Stimulated activated CD4-positive, alpha-beta T cell treated with anti-CD3 and anti-CD28 coated beads, TNF-alpha, amount 100 ng/mL, for 48 hours (primary cell): ENCODE measurements around the gene FAM53B.

ENCODE experiments used
- DNase-seq, 3 donors: peaks; one replicate each; pipeline ENCODE4 v3.0.0-alpha.2; 2020; ENCODE audit warnings: low read depth in 3 of 3

FAM53B gene

GRCh38 chr10:124697443-124697836 is 46.7 kb downstream of the FAM53B start:
- DNase-seq = no peak

GRCh38 chr10:124696446-124697392 is 47.5 kb downstream of the FAM53B start:
- DNase-seq = no peak

- DNase-seq = no peak
These were observed 48.9 kb downstream of the FAM53B start for GRCh38 chr10:124695259-124695658.

GRCh38 chr10:124694481-124695220 is 49.5 kb downstream of the FAM53B start:
- no peak for DNase-seq

GRCh38 chr10:124693801-124694416 is 50.3 kb downstream of the FAM53B start:
- DNase-seq = no peak

GRCh38 chr10:124693396-124693795 is 50.8 kb downstream of the FAM53B start:
- DNase-seq = no peak

GRCh38 chr10:124692100-124692446 is 52.1 kb downstream of the FAM53B start:
- no peak for DNase-seq

GRCh38 chr10:124691421-124692099 is 52.6 kb downstream of the FAM53B start:
- DNase-seq = no peak

GRCh38 chr10:124691002-124691401 is 53.2 kb downstream of the FAM53B start:
- no peak for DNase-seq

- peak in 1 of 3 donors; percentile 21 for DNase-seq
These were observed 54.2 kb downstream of the FAM53B start for GRCh38 chr10:124689911-124690498.

- DNase-seq = peak; percentile 41 to 57 (median 41)
These were observed 55.1 kb downstream of the FAM53B start for GRCh38 chr10:124688889-124689670.

GRCh38 chr10:124688386-124688785 is 55.8 kb downstream of the FAM53B start:
- DNase-seq = no peak

- DNase-seq = no peak
These were observed 57.3 kb downstream of the FAM53B start for GRCh38 chr10:124686707-124687376.

GRCh38 chr10:124685261-124685660 is 58.9 kb downstream of the FAM53B start:
- DNase-seq = no peak

GRCh38 chr10:124683814-124684213 is 60.4 kb downstream of the FAM53B start:
- DNase-seq = no peak

GRCh38 chr10:124681626-124682552 is 62.3 kb downstream of the FAM53B start:
- no peak for DNase-seq

GRCh38 chr10:124681091-124681490 is 63.1 kb downstream of the FAM53B start:
- no peak for DNase-seq

GRCh38 chr10:124680675-124681074 is 63.5 kb downstream of the FAM53B start:
- DNase-seq = no peak

- no peak for DNase-seq
These were observed 64.8 kb downstream of the FAM53B start for GRCh38 chr10:124679401-124679800.
